Fibroblast of mammary gland (primary cell): ENCODE data around the gene ZBTB44.

Experiments
- DNase-seq: peaks from one replicate; pipeline ENCODE4 v3.0.0-alpha.2; 2010; ENCODE audit warnings: low read depth
- H3K4me3 ChIP-seq: 2 replicates; pipeline ENCODE4 v1.5.1; 2011; ENCODE audit warnings: low read depth, mild to moderate bottlenecking, low read length, moderate library complexity; ENCODE audit not compliant: control insufficient read depth
- CTCF ChIP-seq: conservative IDR thresholded peaks from 2 replicates; pipeline ENCODE4 v1.5.1; 2011; ENCODE audit warnings: low read depth, low read length, inconsistent platforms; ENCODE audit not compliant: control insufficient read depth, insufficient read depth

The ZBTB44 gene

DNA sequence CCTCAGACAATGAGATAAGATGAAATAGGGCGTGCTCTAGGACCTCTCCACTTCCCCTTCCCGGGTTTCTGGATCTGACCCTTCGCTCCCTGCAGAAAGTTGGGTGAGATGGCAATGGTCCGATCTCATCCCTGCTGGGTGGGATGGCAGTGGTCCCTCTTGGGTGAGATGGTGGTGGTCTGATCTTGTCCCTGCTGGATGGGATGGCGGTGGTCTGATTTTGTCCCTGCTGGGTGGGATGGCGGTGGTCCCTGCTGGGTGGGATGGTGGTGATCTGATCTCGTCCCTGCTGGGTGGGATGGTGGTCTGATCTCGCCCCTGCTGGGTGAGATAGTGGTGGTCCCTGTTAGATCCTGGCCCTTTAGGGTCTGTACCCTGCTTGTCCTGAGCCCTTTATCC lies 133.8 kb downstream of the ZBTB44 start:
- no peak for DNase-seq
- no peak for TF ChIP-seq CTCF
- no peak overlapping the region for H3K4me3 ChIP-seq

- DNase-seq: peak; percentile 56
- no peak for TF ChIP-seq CTCF
- no peak overlapping the region for H3K4me3 ChIP-seq
Measured at GRCh38 chr11:130180491-130180890, 134.2 kb downstream of the ZBTB44 start.

DNA sequence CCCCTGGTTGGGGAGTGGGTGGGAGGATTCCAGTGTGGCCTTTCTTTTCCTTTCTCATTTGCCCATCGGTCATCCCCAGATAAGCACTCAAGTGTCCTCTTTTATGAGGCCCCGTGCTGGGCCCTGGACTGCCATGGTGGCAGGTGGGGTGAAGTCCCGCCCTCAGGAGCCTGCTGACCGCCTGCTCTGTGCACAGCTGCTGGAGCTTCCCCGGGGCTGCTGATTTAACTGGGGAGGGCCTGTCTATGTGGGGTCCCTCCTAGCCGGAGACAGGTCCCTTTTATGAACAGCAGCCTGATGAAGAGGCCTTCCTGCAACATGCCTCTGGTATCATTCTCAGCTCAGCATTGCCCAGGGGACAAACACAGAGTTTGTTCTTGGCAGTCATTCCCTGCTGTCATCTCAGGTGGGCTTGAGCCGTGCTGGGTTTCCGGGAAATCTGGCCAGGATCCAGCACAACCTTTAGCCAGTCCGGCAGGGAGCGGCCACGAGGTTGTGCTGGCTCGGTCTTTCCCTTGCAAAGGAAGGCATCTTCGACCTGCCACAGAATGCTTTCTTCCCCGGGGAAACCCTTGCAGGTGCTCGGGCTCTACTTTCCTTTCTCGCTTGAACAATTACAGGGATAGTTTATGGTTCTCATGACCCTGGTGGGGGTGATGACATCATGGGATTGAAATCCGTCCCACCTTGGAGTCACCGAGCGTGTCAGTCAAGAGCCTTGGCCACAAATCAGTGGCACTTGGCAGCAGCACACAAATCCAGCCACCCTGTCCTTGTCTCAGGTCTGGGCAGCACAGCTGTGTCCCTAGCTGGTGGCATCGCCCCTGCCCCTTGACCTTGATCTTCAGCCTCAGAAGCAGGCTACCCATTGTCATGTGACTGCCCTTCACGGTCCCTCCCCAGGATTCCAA lies 135.1 kb downstream of the ZBTB44 start:
- DNase-seq: no peak
- H3K4me3 ChIP-seq: no peak overlapping the region
- TF ChIP-seq CTCF: no peak

DNA sequence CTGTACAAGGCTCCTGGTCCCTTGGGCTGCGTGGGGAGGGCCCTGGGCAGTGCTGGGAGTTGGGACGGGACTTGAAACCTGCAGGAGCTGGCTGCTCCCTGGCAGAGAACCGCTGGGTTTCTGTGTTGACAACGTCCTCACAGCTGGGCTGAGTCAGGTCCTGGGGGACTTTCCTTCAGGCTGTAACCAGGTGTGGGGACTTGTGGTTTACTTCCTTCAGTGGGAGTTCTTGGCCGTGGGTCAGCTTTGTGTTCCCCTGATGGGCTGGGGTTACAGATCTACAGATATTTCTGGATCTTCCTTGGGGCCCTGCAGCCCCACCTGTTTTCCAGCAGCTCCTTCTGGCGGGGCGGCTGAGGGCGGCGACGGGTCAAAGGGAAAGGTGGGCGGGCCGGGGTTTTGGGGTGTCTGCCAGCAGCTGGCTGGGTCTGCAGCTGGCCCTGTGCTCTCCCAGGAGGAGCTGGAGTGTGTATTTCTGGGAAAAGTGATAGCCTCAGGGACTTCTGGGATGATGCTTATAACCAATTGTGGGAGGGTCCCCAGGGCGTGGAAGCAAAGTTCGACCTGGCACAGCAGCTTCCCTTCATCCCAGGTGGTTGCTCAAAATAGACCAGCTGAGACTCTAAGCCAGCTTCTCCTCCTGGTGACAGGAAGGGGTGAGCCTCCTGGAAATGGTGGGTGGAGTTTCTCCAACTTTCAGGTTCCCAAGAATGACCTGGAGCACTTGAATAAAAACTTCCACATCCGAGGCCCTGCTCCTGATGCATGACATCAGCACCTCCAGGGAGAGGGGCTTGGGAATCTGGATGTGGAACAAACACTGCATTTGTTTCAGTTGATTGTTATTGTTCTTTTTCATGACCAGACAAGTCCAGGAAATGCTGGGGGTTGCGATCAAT lies 136.0 kb downstream of the ZBTB44 start:
- TF ChIP-seq CTCF: no peak
- peak; percentile 56 for DNase-seq
- no peak overlapping the region for H3K4me3 ChIP-seq

DNA sequence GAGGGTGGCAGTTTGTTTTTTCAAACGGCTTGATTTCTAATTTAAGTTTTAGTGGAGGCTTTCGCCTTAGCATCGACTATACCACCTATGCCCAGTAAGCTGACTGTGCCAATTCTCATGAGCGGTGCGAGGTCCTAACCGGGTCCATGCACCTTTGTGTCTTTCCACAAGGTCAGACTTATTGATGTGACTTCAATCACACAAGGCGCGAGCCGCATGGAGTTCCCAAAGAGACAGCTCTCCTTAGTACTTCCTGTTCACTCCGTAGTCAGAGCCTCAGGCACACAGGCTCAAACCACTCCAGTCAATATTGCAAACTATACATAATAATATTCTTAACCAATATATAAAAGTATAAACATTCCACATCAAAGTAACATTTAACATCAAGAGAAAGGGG lies 136.9 kb downstream of the ZBTB44 start:
- no peak overlapping the region for H3K4me3 ChIP-seq
- TF ChIP-seq CTCF: no peak
- no peak for DNase-seq
